Measurements from ENCODE around the gene MON1B. TPM values are rescaled to one million over a fixed set of nuclear protein-coding genes. Genes with fewer than 3 reads are reported as not detected.

The MON1B gene
- total and polyA plus RNA-seq, 2 of the 13 experiments (the other 11 are each of a cell fraction or from before 2014, with no cell fraction given), result 13.4 to 15.6 TPM

DNA sequence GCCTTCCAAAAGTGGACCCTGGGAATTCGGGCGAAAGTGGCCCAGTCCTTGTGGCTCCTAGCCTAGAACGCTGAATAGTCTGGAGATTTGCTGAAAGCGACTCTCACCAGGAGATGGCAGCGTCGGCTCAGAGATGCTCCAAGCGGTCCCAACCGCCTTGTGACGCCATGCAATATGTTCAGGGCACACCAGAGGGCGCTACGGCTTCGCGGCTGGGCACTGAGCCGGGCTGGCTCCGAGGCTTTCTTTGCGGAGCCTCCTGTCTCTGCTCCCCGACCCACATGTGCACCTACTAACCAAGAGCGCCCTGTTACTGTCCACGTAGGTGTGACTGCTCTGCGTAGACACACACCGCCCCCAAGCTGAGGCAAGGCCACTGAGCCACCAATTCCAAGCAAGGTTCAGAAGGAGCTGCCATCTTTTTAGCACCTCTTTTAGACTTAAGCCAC lies 45.1 kb downstream of the MON1B start (continued):
- TF ChIP-seq ETV6 (CRISPR knock-in tag; conservative IDR thresholded peaks at IDR 0.05), result no peak
- no peak for TF ChIP-seq NFE2L2 (IDR thresholded peaks at IDR 0.05; ENCODE audit: low read length)
- TF ChIP-seq ZNF781 (CRISPR knock-in tag; IDR thresholded peaks at IDR 0.05; ENCODE audit: borderline replicate concordance, not compliant biosample characterization), result peak; percentile 54
- TF ChIP-seq ZNF552 (CRISPR knock-in tag; IDR thresholded peaks at IDR 0.05; ENCODE audit: borderline replicate concordance), result no peak
- no peak for TF ChIP-seq ZBTB2 (CRISPR knock-in tag; IDR thresholded peaks at IDR 0.05; ENCODE audit: low read depth)
- TF ChIP-seq CHD2 (IDR thresholded peaks at IDR 0.05; ENCODE audit: low read depth, low read length), result 0 out of 2 replicates have a peak, but pooled peaks have one; percentile 20
- no peak for TF ChIP-seq DDIT3 (CRISPR knock-in tag; IDR thresholded peaks at IDR 0.05)
- no peak for TF ChIP-seq ZNF251 (CRISPR knock-in tag; IDR thresholded peaks at IDR 0.05)
- TF ChIP-seq ZNF367 (CRISPR knock-in tag; IDR thresholded peaks at IDR 0.05; ENCODE audit: borderline replicate concordance), result no peak
- no peak for TF ChIP-seq ETS1 (CRISPR knock-in tag; IDR thresholded peaks at IDR 0.05)
- TF ChIP-seq SMAD9 (CRISPR knock-in tag; IDR thresholded peaks at IDR 0.05), result no peak
- peak; percentile 85; the same call in 1 of the 2 replicates for TF ChIP-seq ZNF235 (CRISPR knock-in tag; IDR thresholded peaks at IDR 0.05; ENCODE audit: borderline replicate concordance)
- TF ChIP-seq, protein P1, sequence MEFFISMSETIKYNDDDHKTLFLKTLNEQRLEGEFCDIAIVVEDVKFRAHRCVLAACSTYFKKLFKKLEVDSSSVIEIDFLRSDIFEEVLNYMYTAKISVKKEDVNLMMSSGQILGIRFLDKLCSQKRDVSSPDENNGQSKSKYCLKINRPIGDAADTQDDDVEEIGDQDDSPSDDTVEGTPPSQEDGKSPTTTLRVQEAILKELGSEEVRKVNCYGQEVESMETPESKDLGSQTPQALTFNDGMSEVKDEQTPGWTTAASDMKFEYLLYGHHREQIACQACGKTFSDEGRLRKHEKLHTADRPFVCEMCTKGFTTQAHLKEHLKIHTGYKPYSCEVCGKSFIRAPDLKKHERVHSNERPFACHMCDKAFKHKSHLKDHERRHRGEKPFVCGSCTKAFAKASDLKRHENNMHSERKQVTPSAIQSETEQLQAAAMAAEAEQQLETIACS (CRISPR knock-in tag; IDR thresholded peaks at IDR 0.05), result no peak
- no peak for TF ChIP-seq NFYC (CRISPR knock-in tag; IDR thresholded peaks at IDR 0.05)
- no peak for TF ChIP-seq POLR2A (IDR thresholded peaks at IDR 0.05; ENCODE audit: insufficient read depth in 1 of 2, low read depth in 2 of 2, low read length in 2 of 2)
- TF ChIP-seq ZNF597 (CRISPR knock-in tag; IDR thresholded peaks at IDR 0.05), result no peak
- no peak for TF ChIP-seq NONO (IDR thresholded peaks at IDR 0.05)
- TF ChIP-seq NONO (CRISPR knock-in tag; conservative IDR thresholded peaks at IDR 0.05), result no peak
- TF ChIP-seq ZNF121 (CRISPR knock-in tag; IDR thresholded peaks at IDR 0.05), result no peak
- no peak for TF ChIP-seq ZNF7 (CRISPR knock-in tag; IDR thresholded peaks at IDR 0.05)
- TF ChIP-seq YEATS2 (CRISPR knock-in tag; IDR thresholded peaks at IDR 0.05; ENCODE audit: borderline replicate concordance), result peak; percentile 47; the same call in 1 of the 2 replicates
- TF ChIP-seq TCF7 (IDR thresholded peaks at IDR 0.05; ENCODE audit: low read depth), result no peak
- TF ChIP-seq, protein P2, sequence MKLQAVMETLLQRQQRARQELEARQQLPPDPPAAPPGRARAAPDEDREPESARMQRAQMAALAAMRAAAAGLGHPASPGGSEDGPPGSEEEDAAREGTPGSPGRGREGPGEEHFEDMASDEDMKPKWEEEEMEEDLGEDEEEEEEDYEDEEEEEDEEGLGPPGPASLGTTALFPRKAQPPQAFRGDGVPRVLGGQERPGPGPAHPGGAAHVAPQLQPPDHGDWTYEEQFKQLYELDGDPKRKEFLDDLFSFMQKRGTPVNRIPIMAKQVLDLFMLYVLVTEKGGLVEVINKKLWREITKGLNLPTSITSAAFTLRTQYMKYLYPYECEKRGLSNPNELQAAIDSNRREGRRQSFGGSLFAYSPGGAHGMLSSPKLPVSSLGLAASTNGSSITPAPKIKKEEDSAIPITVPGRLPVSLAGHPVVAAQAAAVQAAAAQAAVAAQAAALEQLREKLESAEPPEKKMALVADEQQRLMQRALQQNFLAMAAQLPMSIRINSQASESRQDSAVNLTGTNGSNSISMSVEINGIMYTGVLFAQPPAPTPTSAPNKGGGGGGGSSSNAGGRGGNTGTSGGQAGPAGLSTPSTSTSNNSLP (IDR thresholded peaks at IDR 0.05; ENCODE audit: low read depth, low read length), result peak; percentile 76
- no peak for TF ChIP-seq RFXANK (CRISPR knock-in tag; IDR thresholded peaks at IDR 0.05)
